Omental fat pad (tissue), 4 donors: ENCODE data around the gene SLC16A8. TPM values are rescaled to one million over a fixed set of nuclear protein-coding genes. Genes with fewer than 3 reads are reported as not detected.
"Not testable (repeated sequence)": the region's sequence is repeated elsewhere in the genome, so short reads cannot be mapped to it uniquely, and the experiment has no call there.

Source experiments
- ATAC-seq: fragments of 150-250 bp; one replicate; pipeline ENCODE4 v1.9.1; 2016; ENCODE audit warnings: mild to moderate bottlenecking, moderate library complexity; ENCODE audit not compliant: low FRiP score
- DNase-seq: peaks from one replicate; pipeline ENCODE4 v3.0.0-alpha.2; 2019; ENCODE audit warnings: low spot score
- CTCF ChIP-seq, 3 donors: fragments of 450-650 bp; IDR thresholded peaks; one replicate each; pipeline ENCODE4 v1.5.1; 2016 to 2017; ENCODE audit warnings: antibody characterized with exemption in 3 of 3, mild to moderate bottlenecking in 3 of 3, moderate library complexity in 2 of 3
- total RNA-seq, 4 donors: library from RNA; depleted of rRNA; stranded (reverse); fragments of >200 nt; gene quantifications; one replicate each; pipeline ENCODE4 v1.1.0, GENCODE V29; 2016

SLC16A8 gene
- total RNA-seq, 4 donors from 2014 or later, result 0.24 to 3.2 (median 0.88) TPM

GRCh38 chr22:38122616-38123015, 38.6 kb upstream of the SLC16A8 start:
- TF ChIP-seq CTCF (IDR thresholded peaks at IDR 0.05), result no peak
- no peak for ATAC-seq
- no peak for DNase-seq

DNA sequence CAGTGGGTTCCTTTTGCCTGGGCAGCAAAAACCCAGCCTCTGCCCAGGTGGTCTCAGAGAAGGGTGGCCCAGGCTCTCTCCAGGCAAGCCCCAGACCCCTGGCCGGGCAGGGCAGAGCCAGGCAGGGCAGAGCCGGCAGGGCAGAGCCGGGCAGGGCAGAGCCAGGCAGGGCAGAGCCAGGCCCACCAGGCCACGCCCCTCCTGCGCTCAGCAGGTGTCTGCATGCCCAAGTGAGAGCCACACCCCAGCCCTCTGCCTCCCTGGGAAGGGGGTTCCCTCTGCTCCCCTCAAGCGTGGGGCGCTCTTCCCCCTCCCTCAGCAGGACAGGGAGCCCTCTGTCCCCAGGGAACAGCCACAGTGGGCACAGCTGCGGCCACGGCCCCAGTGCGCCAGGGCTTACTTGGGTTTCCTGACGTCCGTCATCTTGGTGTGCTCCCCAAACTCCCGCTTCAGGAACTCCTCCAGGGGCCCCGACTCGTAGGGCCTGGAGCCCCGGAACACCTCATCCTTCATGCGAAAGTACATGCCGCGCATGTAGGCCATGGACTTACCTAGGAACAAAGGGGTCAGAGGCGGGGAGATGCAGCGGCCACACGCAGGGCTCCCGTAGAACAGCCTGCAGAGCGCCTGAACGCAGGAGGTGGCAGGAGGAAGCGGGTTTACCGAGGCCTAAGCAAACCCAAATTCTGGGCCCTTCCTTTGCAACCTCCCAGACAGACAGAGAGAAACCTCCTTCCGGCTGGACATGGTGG, 36.6 kb upstream of the SLC16A8 start:
- DNase-seq (no peak), ATAC-seq (no peak)
- TF ChIP-seq CTCF (IDR thresholded peaks at IDR 0.05), result no peak

DNA sequence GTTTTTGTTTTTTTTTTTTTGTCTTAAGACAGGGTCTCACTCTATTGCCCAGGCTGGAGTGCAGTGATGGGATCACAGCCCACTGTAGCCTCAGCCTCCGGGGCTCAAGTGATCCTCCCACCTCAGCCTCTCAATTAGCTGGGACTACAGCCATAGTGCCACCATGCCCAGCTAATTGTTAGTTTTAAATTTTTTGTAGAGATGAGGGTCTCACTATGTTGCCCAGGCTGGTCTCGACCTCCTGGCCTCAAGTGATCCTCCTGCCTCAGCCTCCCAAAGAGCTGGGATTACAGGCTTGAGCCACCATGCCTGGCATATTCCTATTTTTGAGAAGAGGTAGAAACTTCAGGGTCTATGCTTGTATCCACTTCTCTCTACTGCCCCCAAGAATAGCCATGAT, 34.8 kb upstream of the SLC16A8 start:
- DNase-seq, ATAC-seq: not testable (repeated sequence)

- no peak for DNase-seq
- no peak for TF ChIP-seq CTCF (IDR thresholded peaks at IDR 0.05)
Measured at GRCh38 chr22:38118182-38118581, 34.2 kb upstream of the SLC16A8 start.

GRCh38 chr22:38117556-38117955, 33.6 kb upstream of the SLC16A8 start:
- DNase-seq, ATAC-seq: not testable (repeated sequence)

More at GRCh38 chr22:38118182-38118581, 34.2 kb upstream of the SLC16A8 start:
- no peak for ATAC-seq

DNA sequence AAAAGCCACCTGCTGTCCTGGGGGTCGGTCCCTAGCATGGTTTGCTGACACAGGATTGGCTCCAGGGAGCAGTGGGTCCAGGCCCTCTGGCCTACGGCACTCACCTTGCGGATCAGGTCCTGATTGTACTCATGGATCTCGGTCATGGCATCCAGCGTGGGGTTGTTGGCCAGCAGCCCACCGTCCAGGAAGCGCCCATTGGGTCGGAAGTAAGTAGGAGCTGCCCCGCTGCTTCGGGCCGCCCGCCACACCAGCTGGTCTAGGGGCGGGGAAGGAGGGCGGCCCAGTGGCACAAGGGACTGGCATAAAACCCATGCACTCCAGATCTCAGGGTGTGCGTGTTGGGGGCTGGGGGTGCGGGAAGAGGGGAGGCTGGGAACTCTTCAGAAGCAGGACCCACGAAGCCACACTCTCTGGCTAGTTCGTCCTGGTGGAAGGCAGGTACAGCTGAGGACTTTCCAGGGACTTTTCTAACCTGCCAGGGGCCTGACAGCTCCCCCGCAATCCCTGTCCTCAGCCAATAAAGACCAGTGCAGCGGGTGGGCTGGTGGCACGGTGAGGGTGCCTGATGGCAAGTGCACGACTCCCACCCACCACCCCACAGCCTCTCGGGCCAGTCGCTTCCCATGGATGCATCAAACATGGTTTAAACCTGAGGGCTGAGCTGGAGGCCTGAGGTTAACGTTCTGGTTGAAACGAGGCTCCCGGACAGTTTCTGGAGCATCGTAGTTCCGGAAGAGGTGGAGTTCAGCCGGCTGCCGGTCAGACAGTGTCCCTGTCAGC, 31.6 kb upstream of the SLC16A8 start:
- no peak for ATAC-seq
- DNase-seq, result no peak

DNA sequence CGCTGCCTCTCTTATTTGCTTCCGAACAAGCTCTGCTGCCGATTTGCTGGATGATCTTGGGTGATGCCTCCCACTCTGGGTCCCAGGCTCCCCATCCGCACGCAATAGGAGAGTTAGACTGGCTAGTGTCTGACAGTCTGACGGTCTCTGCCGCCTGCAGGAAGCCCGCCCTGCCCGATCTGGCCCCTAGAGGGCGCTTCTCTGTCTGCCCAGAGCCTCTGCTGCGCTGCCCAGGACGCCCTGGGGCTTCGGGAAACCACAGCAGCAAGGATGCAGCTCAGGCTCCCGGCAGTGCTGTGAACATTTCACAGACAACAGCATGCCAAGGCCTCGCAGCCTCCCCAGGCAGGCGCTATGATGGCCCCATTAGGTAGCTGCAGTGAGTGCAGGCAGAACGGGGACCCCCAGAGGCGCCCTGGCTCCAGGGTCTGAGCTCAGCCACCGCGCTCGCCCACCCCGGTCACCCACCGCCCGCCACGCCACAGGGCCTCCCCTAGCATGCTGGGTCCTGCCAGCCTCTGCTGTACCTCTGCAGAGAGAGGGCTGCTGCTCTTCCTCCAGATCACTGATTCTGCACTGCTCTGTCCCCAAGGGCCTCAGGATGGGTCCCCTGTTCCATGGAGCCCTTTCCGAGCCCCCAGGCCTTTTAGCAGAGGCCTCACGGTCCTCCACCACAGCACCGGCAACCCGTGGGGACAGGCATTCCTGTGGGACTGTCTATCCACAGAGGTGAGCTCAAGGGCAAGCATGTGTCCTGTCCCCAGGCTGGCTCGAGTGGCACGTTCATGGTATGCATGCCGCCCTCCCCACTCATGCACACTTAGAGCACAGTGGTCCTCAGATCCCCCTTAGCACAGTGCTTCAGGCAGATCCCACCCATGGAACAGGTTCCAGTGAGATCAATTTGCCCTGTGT, 30.8 kb upstream of the SLC16A8 start:
- peak; percentile 81 for ATAC-seq
- peak in 1 of 3 donors; percentile 46 for TF ChIP-seq CTCF (IDR thresholded peaks at IDR 0.05)
- DNase-seq, result peak; percentile 91

More for the DNA sequence above, 31.6 kb upstream of the SLC16A8 start:
- no peak for TF ChIP-seq CTCF (IDR thresholded peaks at IDR 0.05)
